HEK293T (cell line): ENCODE measurements around the gene KRTAP17-1.
"Not testable (repeated sequence)": the region's sequence is repeated elsewhere in the genome, so short reads cannot be mapped to it uniquely, and the experiment has no call there.

ENCODE experiments used
- FOXM1 ChIP-seq: fragments of 450-650 bp; IDR thresholded peaks from 2 replicates; pipeline ENCODE4 v1.6.1; 2017; ENCODE audit warnings: mild to moderate bottlenecking, borderline replicate concordance
- SUZ12 ChIP-seq: fragments of 450-650 bp; IDR thresholded peaks from 2 replicates; pipeline ENCODE4 v1.6.1; 2016; ENCODE audit warnings: mild to moderate bottlenecking
- TARDBP ChIP-seq: fragments of 450-650 bp; IDR thresholded peaks from 2 replicates; pipeline ENCODE4 v1.6.1; 2016
- TF ChIP-seq, protein P1 (sequence below): fragments of 450-650 bp; IDR thresholded peaks from 2 replicates; pipeline ENCODE4 v1.6.1; 2016

DNA sequence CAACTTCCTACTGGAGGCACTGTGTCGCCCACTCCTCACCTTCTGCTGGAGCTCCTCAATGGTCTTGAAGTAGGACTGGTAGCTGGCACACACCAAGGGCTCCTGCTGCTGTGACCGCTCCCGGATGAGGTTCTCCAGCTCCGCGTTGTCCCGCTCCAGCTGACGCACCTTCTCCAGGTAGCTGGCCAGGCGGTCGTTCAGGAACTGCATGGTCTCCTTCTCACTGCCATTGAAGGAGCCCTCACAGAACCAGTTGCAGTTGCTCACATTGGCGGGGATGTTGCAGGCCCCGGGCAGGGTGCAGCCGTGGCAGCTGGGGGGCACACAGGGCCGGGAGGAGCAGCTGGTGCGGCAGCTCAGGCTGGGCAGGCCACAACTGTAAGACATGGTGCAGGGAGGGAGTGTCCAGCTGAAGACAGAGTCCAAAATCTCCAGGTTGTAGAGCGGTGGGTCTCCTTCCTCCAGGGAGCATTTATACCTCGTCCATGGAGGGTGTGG, 34.9 kb upstream of the KRTAP17-1 start, which contains the start of gene KRT33A:
- not testable (repeated sequence) for TF ChIP-seq TARDBP, FOXM1, SUZ12
- TF ChIP-seq, protein P1, sequence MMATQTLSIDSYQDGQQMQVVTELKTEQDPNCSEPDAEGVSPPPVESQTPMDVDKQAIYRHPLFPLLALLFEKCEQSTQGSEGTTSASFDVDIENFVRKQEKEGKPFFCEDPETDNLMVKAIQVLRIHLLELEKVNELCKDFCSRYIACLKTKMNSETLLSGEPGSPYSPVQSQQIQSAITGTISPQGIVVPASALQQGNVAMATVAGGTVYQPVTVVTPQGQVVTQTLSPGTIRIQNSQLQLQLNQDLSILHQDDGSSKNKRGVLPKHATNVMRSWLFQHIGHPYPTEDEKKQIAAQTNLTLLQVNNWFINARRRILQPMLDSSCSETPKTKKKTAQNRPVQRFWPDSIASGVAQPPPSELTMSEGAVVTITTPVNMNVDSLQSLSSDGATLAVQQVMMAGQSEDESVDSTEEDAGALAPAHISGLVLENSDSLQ, result not testable (repeated sequence)
